SHP77 treated with DMSO at 0.1 percent for 48 hours (cell line): Measurements from ENCODE around the gene C3.
"Not testable (repeated sequence)": the region's sequence is repeated elsewhere in the genome, so short reads cannot be mapped to it uniquely, and the experiment has no call there.

Source experiments
- DNase-seq: peaks from one replicate; lab custom pipeline; 2025; lab: John Stamatoyannopoulos, UW

Gene C3

DNA sequence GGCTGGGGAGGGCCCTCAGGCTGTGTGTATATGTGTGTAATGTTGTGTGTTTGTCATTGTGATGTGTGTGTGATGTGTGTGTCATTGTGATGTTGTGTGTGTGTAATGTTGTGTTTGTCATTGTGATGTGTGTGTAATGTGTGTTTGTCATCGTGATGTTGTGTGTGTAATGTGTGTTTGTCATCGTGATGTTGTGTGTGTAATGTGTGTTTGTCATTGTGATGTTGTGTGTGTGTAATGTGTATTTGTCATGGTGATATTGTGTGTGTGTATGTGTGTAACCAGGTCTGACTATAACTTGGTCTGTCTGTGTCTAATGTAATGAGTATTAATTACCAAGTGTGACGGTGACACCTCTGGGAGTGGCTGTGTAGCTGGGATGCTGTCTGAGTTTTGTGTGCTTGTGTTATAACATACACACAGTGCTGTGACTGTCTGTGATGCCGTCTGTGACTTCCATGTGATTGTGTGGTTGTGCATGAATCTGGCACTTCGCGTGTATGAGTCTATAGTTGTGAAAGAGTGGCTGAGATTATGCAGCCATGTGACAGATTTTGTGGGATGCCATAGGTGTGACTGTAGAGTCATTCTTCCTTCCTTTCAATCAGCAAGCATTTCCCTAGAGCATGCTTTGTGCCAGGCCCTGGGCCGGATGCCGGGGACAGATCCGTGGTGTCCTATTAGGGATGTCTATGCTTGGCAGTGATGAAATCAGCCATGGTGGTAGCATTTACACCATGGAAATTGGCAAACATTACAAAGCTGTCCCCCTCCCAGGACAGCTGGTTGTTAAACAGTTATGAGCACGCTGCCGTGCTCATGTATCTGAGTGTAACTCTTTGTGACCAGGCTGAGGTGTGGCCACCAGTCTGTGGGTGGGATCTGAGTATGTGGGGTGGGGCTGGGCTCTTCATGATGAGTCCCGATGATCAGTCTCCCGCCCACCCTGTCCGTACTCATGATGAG, 56.9 kb downstream of the C3 start:
- no peak for DNase-seq

DNA sequence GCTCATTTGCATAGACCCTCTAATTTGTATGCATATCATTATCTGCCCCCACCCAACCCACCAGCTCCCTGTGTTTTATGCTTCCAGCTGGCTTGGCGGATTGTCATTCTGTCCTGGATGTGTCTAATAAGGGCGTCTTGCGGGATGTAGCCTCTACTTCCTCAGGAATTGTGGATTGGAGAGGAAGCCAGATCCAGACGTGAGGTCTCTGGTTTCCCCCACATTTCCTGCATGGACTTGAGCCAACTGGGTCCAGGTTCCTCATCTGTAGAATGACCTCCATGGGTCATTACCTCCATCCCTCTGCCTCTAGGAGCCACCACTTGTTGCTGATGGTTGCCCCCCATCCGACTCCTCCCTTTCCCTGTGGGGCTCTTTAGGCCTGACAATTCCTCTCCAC, 57.7 kb downstream of the C3 start:
- DNase-seq = no peak

DNA sequence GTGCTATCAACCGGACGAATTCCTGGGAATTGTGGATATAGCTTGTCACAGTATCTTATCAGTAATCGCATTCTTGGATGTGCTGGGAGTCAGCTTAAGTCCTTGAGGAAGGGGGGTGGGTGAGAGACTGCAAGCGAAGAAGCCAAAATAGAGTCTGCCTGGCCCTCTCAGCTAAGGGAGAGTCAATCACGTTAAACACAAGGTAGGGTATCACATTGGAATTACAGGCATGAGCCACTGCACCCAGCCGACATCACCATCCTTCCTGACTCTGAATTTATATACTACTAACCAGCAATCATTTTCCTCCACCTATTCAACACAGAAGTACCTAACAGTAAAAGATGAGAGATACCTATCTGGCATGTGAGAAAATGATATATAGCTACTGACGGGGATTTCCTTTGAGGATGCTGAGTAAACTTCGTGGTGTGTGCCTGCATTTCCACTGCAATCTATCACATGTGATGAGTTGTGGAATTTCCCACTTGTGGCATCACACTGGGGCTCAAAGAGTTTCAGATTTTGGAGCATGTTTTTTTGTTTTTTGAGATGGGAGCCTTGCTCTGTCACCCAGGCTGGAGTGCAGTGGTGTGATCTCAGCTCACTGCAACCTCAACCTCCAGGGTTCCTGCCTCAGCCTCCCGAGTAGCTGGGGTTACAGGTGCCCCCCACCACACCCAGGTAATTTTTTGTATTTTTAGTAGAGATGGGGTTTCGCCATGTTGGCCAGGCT, 58.8 kb downstream of the C3 start:
- DNase-seq = not testable (repeated sequence)

DNA sequence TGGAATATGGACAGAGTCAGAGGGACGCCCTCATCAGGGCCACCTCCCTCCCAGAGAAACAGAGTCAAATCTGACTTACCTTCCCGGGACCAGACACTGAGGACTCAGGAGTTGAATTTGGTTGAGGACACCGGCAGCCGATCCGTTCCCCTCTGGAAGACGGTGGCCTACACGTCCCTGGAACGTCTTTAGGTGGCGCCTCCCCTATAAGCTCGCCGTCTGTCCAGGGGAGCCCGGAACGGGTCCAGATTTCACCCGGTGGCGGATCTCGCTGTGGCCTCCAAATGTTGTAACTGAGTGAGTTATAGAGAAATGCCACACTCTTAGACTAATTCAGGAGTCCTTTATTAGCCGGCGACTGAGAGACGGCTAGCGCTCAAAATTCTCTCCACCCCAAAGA, 59.5 kb downstream of the C3 start:
- DNase-seq = no peak

DNA sequence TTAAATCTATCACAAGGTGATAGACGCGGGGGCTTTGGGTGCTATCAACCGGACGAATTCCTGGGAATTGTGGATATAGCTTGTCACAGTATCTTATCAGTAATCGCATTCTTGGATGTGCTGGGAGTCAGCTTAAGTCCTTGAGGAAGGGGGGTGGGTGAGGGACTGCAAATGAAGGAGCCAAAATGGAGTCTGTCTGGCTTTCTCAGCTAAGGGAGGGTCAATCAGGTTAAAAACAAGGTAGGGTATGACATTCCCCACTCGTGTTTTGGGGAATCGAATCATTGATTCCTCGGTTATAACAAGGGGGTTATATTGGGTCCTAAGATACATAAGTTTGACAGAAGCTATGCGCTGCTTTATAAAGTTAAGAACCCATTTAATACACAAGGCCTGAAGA, 64.1 kb downstream of the C3 start:
- not testable (repeated sequence) for DNase-seq

DNA sequence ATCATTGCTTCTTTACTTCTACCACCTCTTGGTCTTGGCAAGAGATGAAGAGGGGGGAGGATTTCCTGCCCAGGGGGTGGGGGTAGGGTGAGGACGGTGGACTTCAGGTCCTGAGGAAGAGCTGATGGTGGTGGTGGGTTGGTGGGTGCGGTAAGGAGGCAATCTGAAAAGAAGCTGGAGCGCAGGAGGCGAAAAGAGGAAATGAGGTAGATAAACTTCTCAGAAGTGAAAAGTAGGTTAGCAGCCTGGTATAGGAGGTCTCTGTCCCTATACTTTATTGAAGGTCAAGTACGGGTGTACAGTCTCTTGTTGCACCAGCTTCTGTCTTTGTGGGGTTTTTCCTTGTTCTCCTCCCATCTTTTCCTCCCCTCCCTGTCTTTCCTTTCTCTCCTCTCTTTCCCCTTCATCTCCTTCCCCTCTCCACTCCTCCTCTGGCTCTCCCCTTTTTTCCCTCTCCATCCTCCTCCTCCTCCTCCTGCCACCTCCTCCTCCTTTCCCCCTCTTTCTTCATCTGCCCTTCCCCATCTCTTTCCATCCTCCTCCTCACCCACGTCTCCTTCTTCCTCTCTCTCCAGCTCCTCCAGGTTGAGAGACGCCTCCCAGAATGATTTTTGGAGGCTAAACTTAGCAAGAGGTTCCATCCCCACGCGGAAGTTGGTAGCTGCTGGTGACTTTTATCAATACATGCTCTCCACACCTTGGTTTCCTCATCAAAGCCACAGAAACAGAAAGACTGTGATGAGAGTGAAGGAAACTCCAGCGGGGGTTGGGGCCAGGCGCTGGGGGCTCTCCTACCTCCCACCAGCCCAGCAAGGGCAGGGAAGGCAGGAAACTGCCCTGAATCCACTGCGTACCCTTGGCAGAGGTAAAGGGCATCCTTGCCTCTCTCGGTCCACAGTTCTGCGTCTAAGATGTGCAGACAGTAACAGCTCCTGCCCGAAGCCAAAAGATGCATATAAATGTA, 65.8 kb downstream of the C3 start:
- DNase-seq = no peak

DNA sequence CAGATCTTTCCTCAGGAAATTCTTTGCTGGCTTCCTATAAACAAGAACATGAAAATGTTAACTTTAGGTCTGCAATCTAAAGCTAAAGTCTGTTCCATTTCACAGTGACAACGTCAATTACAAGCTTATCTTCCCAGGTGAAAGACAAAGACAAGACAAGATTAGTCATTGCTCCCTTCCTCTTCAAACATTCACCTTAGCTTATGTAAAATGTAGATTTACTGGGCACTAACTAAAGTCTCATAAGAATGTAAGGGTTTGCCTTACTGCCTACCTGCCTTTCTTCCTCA, 67.7 kb downstream of the C3 start:
- DNase-seq = no peak

DNA sequence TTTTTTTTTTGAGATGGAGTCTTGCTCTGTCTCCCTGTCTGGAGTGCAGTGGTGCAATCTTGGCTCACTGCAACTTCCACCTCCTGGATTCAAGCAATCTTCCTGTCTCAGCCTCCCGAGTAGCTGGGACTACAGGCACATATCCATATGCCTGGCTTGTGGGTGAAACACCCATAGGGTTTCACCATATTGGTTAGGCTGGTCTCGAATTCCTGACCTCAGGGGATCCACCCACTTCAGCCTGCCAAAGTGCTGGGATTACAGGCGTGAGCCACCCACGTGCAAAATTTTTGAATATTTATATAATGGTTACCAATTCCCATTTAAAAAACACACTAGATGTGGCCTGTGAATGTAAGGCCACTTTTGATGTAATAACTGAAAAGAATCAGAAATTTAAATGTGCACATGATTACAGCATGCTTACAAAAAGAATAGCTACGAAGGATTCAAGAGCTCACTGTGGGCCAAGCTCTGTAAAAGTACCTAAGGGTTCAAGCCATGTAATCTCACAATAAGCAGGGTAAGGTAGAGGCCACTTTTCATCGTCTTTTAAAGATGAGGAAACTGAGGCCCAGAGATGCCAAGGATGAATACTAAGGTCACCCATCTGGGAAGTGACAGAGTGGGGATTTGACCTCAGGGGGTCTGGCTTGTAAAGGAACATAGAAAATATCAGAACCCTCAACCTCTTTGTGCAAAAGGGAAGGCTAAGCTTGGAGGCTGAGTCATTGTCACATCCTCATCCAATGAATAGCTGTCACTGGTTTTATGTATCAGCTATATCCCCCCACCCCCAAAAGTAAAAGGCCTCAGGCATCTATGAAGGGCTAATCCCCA, 68.3 kb downstream of the C3 start:
- DNase-seq = no peak

DNA sequence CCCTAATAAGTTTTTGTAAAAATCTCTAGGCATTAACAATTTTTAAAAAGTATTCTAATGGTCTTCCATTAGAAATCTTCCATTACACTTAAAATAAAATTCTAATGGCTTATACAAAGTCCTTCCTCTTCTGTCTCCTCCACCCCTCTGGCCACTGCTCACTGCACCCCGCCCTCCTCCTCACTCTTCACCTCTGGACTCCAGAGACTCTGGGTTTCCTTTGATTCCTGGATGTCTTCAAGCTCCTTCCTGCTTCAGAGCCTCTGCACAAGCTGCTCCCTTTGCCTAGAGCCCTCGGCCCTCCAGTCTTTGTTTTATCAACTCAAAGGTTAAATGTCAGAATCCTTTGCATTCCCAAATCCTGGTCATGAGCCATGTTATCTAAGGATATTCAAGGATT, 71.3 kb downstream of the C3 start:
- DNase-seq = no peak

DNA sequence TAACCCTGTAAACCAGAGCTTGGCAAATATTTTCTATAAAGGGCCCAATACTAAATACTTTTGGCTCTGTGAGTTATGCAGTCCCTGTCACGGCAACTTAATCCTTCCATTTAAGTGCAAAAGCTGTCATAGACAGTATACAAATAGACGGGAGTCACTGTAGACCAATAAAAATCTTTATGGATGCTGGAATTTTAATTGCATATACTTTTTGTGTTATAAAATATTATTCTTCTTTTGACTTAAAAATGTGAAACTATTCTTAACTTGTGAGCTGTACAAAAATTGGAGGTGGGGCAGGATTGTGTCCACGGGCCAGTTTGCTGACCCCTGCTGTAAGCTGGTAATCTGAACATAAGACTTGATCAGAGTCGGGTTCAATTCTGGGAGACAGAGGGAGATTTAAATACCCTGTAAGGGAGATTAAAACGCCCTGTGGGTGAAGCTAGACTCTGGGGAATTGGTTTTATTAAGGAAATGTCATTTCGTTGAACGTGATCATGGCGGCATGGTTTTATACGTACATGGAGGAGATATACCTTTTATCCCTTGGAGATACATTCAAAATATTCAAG, 72.2 kb downstream of the C3 start:
- no peak for DNase-seq

DNA sequence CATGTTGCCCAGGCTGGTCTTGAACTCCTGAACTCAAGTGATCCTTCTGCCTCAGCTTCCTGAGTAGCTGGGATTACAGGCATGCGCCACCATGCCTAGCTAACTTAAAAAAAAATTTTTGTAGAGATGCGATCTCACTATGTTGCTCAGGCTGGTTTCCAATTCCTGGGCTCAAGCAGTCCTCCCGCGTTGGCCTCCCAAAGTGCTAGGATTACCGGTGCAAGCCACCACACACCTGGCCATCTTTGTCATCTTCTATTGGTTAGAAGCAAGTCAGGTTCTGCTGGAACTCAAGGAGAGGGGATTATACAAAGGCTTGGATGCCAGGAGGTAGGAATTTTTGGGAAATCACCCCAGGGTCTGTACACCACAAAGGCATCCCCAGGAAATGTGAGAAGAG, 75.7 kb downstream of the C3 start:
- no peak for DNase-seq

DNA sequence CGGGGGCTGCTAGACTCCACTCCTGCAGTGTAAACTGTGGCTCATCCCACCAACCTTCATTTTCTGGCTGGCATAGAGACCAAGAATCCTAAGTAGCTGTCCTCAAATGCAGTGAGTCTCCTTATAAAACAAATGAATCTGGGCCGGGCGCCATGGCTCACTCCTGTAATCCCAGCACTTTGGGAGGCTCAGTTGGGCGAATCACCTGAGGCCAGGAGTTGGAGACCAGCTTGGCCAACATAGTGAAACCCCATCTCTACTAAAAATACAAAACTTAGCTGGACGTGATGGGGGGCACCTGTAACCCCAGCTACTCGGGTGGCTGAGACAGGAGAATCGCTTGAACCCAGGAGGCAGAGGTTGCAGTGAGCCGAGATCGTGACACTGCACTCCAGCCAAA, 80.1 kb downstream of the C3 start:
- DNase-seq = not testable (repeated sequence)

DNA sequence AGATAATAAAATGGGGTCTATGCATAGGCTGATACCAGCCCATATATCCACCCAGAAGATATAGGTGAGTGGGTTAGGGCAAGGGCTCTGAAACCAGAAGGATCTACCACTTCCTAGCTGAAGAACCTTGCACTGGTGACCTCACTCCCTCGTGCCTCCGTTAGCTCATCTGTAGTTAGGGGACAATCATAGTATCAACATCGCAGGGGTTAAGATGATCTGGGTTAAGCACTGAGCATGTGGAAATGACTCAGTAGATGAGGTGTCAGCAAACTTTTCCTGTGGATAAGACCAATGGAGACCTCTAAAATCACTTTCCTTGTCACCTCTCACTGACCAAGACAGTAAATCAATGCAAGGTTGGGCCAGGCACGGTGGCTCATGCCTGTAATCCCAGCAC, 81.0 kb downstream of the C3 start:
- no peak for DNase-seq

DNA sequence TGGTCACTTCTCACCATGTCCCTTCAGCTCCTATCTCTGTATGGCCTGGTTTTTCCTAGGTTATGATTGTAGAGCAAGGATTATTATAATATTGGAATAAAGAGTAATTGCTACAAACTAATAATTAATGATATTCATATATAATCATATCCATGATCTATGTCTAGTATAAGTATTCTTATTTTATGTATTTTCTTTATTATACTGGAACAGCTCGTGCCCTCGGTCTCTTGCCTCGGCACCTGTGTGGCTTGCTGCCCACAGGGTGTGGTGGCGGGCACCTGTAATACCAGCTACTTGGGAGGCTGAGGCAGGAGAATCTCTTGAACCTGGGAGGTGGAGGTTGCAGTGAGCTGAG, 87.0 kb downstream of the C3 start:
- DNase-seq = not testable (repeated sequence)

DNA sequence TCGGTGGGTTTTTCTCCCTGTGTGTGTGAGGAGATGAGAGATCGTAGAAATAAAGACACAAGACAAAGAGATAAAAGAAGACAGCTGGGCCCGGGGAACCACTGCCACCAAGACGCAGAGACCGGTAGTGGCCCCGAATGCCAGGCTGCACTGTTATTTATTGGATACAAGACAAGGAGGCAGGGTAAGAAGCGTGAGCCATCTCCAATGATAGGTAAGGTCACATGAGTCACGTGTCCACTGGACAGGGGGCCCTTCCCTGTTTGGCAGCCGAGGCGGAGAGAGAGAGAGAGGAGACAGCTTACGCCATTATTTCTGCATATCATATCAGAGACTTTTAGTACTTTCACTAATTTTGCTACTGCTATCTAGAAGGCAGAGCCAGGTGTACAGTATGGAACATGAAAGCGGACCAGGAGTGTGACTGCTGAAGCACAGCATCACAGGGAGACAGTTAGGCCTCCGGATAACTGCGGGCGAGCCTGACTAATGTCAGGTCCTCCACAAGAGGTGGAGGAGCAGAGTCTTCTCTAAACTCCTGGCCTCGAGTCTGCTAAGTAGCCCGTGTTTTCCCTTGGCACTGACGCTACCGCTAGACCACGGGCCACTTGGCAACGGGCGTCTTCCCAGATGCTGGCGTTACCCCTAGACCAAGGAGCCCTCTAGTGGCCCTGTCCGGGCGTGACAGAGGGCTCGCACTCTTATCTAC, 87.5 kb downstream of the C3 start:
- peak; percentile 48 for DNase-seq

DNA sequence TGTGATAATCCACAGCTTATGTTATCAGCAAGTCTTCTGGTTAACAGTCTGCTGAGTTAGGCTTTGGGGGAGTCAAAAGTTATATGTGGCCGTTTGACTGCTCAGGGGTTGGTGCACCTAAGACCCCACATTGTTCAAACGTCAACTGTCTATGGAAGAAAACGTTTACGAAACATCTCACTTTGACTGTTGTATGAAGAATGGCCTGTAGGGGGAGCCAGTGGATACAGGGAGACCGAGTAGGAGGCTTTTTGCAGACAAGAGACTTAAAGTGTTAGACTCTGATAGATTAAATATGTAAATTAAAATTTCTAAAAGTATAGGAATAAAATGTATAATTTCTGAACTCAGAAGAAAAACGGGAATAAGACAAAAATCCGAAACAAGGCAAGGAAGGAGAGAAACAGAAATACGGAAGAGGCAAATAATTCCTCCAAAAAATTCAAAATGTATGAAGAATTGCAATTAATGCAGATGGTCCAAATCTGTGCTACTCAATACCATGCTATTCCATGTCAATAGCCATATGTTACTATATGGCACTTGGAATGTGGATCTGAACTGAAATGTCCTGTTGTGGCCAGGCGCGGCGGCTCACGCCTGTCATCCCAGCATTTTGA, 88.3 kb downstream of the C3 start:
- DNase-seq = peak; percentile 43
